Activated T-helper 17 cell treated with anti-CD3 and anti-CD28 coated beads, Interleukin-2, amount 50 U/mL, for 72 hours (primary cell): ENCODE data around the gene ATCAY. TPM values are rescaled to one million over a fixed set of nuclear protein-coding genes. Genes with fewer than 3 reads are reported as not detected.
"Not testable (repeated sequence)": the region's sequence is repeated elsewhere in the genome, so short reads cannot be mapped to it uniquely, and the experiment has no call there.

ENCODE experiments used
- ATAC-seq: fragments of 150-1000 bp; cut with Tn5 transposase; replicated peaks from 2 replicates; pipeline ENCODE4 v1.10.0; 2021; ENCODE audit warnings: mild to moderate bottlenecking, moderate library complexity
- H3K27ac Mint-ChIP-seq: one replicate; pipeline ENCODE4 v1.8.0; 2022; ENCODE audit warnings: mixed read lengths
- H3K27me3 Mint-ChIP-seq: one replicate; pipeline ENCODE4 v1.8.0; 2022; ENCODE audit warnings: mixed read lengths
- H3K36me3 Mint-ChIP-seq: one replicate; pipeline ENCODE4 v1.8.0; 2022; ENCODE audit warnings: low read depth, mild to moderate bottlenecking, mixed read lengths
- H3K4me1 Mint-ChIP-seq: one replicate; pipeline ENCODE4 v1.8.0; 2022; ENCODE audit warnings: mixed read lengths
- H3K4me3 Mint-ChIP-seq: one replicate; pipeline ENCODE4 v1.8.0; 2022; ENCODE audit warnings: mild to moderate bottlenecking, mixed read lengths
- H3K9me3 Mint-ChIP-seq: one replicate; pipeline ENCODE4 v1.8.0; 2022; ENCODE audit warnings: mixed read lengths
- total RNA-seq, 2 donors: library from RNA; stranded (reverse); gene quantifications; one replicate each; pipeline ENCODE4 v1.2.3, GENCODE V29; 2022

The ATCAY gene
- total RNA-seq, 2 donors from 2014 or later: not detected

GRCh38 chr19:3868770-3869456 is 11.6 kb upstream of the ATCAY start, which contains the start of gene ZFR2:
ZFR2 (minus strand) TSS chr19:3869038; CDS start chr19:3869017, 21 bp downstream.
- Mint-ChIP-seq H3K9me3 (no peaks in the 10 kb centered on the region), H3K27ac (no peak within 1 kb of the TSS), H3K4me3 (peak within 1 kb of the TSS; percentile 42), H3K27me3 (peaks cover 31% of the 10 kb centered on the region), H3K36me3 (no peaks in the 10 kb centered on the region), H3K4me1 (peaks cover 5% of the 10 kb centered on the region)
- no peak for ATAC-seq

- peaks cover 14% of the 10 kb centered on the region for H3K27me3 Mint-ChIP-seq
- no peak overlapping the region for H3K27ac Mint-ChIP-seq
- no peaks in the 10 kb centered on the region for H3K9me3 Mint-ChIP-seq
- H3K36me3 Mint-ChIP-seq: no peaks in the 10 kb centered on the region
- H3K4me1 Mint-ChIP-seq: peaks cover 5% of the 10 kb centered on the region
- H3K4me3 Mint-ChIP-seq: no peak overlapping the region
- no peak for ATAC-seq
Observed at GRCh38 chr19:3873151-3873550, 7.3 kb upstream of the ATCAY start.

GRCh38 chr19:3874695-3875094 is 5.8 kb upstream of the ATCAY start:
- H3K27me3 Mint-ChIP-seq, H3K27ac Mint-ChIP-seq, ATAC-seq, H3K9me3 Mint-ChIP-seq, H3K4me3 Mint-ChIP-seq, H3K4me1 Mint-ChIP-seq, H3K36me3 Mint-ChIP-seq: not testable (repeated sequence)

- Mint-ChIP-seq H3K27me3 (peaks cover 26% of the 10 kb centered on the region), H3K4me3 (no peak overlapping the region), H3K4me1 (no peaks in the 10 kb centered on the region), H3K9me3 (no peaks in the 10 kb centered on the region), H3K27ac (no peak overlapping the region), H3K36me3 (no peaks in the 10 kb centered on the region)
- no peak for ATAC-seq
Observed at GRCh38 chr19:3879656-3880055, 829 bp upstream of the ATCAY start.

- no peaks in the 10 kb centered on the region for H3K36me3 Mint-ChIP-seq
- no peaks in the 10 kb centered on the region for H3K4me1 Mint-ChIP-seq
- no peaks in the 10 kb centered on the region for H3K9me3 Mint-ChIP-seq
- peaks cover 26% of the 10 kb centered on the region for H3K27me3 Mint-ChIP-seq
- H3K27ac Mint-ChIP-seq: no peak overlapping the region
- no peak for ATAC-seq
- H3K4me3 Mint-ChIP-seq: no peak overlapping the region
Observed at GRCh38 chr19:3881272-3882040, 971 bp downstream of the ATCAY start.

GRCh38 chr19:3882041-3882384 is 1.5 kb downstream of the ATCAY start:
- no peaks in the 10 kb centered on the region for H3K9me3 Mint-ChIP-seq
- H3K4me1 Mint-ChIP-seq: no peaks in the 10 kb centered on the region
- H3K27me3 Mint-ChIP-seq: peaks cover 24% of the 10 kb centered on the region
- H3K27ac Mint-ChIP-seq: no peak overlapping the region
- no peak overlapping the region for H3K4me3 Mint-ChIP-seq
- no peak for ATAC-seq
- no peaks in the 10 kb centered on the region for H3K36me3 Mint-ChIP-seq

- Mint-ChIP-seq H3K9me3 (no peaks in the 10 kb centered on the region), H3K36me3 (no peaks in the 10 kb centered on the region), H3K4me1 (no peaks in the 10 kb centered on the region), H3K27ac (no peak overlapping the region), H3K27me3 (peaks cover 3% of the 10 kb centered on the region), H3K4me3 (no peak overlapping the region)
- ATAC-seq: no peak
Observed at GRCh38 chr19:3890591-3890990, 10.1 kb downstream of the ATCAY start.

- no peak overlapping the region for H3K4me3 Mint-ChIP-seq
- no peak for ATAC-seq
- H3K27me3 Mint-ChIP-seq: peaks cover 3% of the 10 kb centered on the region
- no peaks in the 10 kb centered on the region for H3K4me1 Mint-ChIP-seq
- H3K36me3 Mint-ChIP-seq: no peaks in the 10 kb centered on the region
- no peaks in the 10 kb centered on the region for H3K9me3 Mint-ChIP-seq
- no peak overlapping the region for H3K27ac Mint-ChIP-seq
Observed at GRCh38 chr19:3893509-3894179, 13.2 kb downstream of the ATCAY start.

- ATAC-seq, H3K36me3 Mint-ChIP-seq, H3K9me3 Mint-ChIP-seq, H3K27ac Mint-ChIP-seq, H3K4me3 Mint-ChIP-seq, H3K4me1 Mint-ChIP-seq, H3K27me3 Mint-ChIP-seq: not testable (repeated sequence)
Observed at GRCh38 chr19:3894959-3895358, 14.5 kb downstream of the ATCAY start.

- no peak for ATAC-seq
- H3K9me3 Mint-ChIP-seq: peaks cover 4% of the 10 kb centered on the region
Observed at GRCh38 chr19:3895788-3896187, 15.3 kb downstream of the ATCAY start.

GRCh38 chr19:3897936-3898335 is 17.5 kb downstream of the ATCAY start:
- no peaks in the 10 kb centered on the region for H3K4me1 Mint-ChIP-seq
- no peak for ATAC-seq
- peaks cover 4% of the 10 kb centered on the region for H3K9me3 Mint-ChIP-seq
- no peaks in the 10 kb centered on the region for H3K36me3 Mint-ChIP-seq
- H3K4me3 Mint-ChIP-seq: no peak overlapping the region
- H3K27me3 Mint-ChIP-seq: peaks cover 3% of the 10 kb centered on the region
- no peak overlapping the region for H3K27ac Mint-ChIP-seq

More at GRCh38 chr19:3895788-3896187, 15.3 kb downstream of the ATCAY start:
- Mint-ChIP-seq H3K4me3 (no peak overlapping the region), H3K36me3 (no peaks in the 10 kb centered on the region), H3K27me3 (peaks cover 3% of the 10 kb centered on the region), H3K27ac (no peak overlapping the region), H3K4me1 (no peaks in the 10 kb centered on the region)

GRCh38 chr19:3898426-3898825 is 17.9 kb downstream of the ATCAY start:
- peaks cover 4% of the 10 kb centered on the region for H3K9me3 Mint-ChIP-seq
- no peaks in the 10 kb centered on the region for H3K4me1 Mint-ChIP-seq
- H3K36me3 Mint-ChIP-seq: no peaks in the 10 kb centered on the region
- peaks cover 3% of the 10 kb centered on the region for H3K27me3 Mint-ChIP-seq
- no peak overlapping the region for H3K27ac Mint-ChIP-seq
- no peak overlapping the region for H3K4me3 Mint-ChIP-seq
- no peak for ATAC-seq

- Mint-ChIP-seq H3K36me3 (no peaks in the 10 kb centered on the region), H3K27ac (no peak overlapping the region), H3K9me3 (peaks cover 4% of the 10 kb centered on the region), H3K4me3 (no peak overlapping the region), H3K27me3 (peaks cover 3% of the 10 kb centered on the region), H3K4me1 (no peaks in the 10 kb centered on the region)
- ATAC-seq: no peak
Observed at GRCh38 chr19:3899531-3900294, 19.2 kb downstream of the ATCAY start.

GRCh38 chr19:3902317-3902973 is 22.0 kb downstream of the ATCAY start:
- Mint-ChIP-seq H3K27ac (no peak overlapping the region), H3K36me3 (no peaks in the 10 kb centered on the region), H3K9me3 (peaks cover 4% of the 10 kb centered on the region), H3K27me3 (no peaks in the 10 kb centered on the region), H3K4me1 (no peaks in the 10 kb centered on the region), H3K4me3 (no peak overlapping the region)
- no peak for ATAC-seq
